Hepatocyte (in vitro differentiated cells): ENCODE results near the gene TENM4.

ENCODE experiments used
- CTCF ChIP-seq: fragments of 200-600 bp; sonication (generic); IDR thresholded peaks from 2 replicates; pipeline ENCODE4 v1.5.1; 2016; ENCODE audit warnings: antibody characterized with exemption, mild to moderate bottlenecking; ENCODE audit not compliant: poor library complexity
- EZH2phosphoT487 ChIP-seq: fragments of 200-600 bp; sonication (generic); IDR thresholded peaks from one replicate; pipeline ENCODE4 v1.6.1; 2018; ENCODE audit warnings: antibody characterized with exemption, mild to moderate bottlenecking, low read depth, moderate library complexity; ENCODE audit not compliant: unreplicated experiment, severe bottlenecking

GRCh38 chr11:79043726-79044125 lies 397.1 kb downstream of the TENM4 start:
- TF ChIP-seq CTCF (no peak), EZH2phosphoT487 (no peak)
